HG03095 (cell line): Measurements from ENCODE around the gene CHRDL1.

Experiments used
- ATAC-seq: cut with Tn5 transposase; IDR thresholded peaks from one replicate; pipeline ENCODE4 v1.9.1; 2021; ENCODE audit warnings: moderate library complexity; ENCODE audit not compliant: unreplicated experiment

The CHRDL1 gene

GRCh38 chrX:110743679-110744340 lies 51.8 kb downstream of the CHRDL1 start:
- ATAC-seq = no peak

- ATAC-seq = no peak
Observed at GRCh38 chrX:110741213-110741796, 54.3 kb downstream of the CHRDL1 start.

GRCh38 chrX:110734894-110735541 lies 60.6 kb downstream of the CHRDL1 start:
- ATAC-seq = no peak

- no peak for ATAC-seq
Observed at GRCh38 chrX:110734271-110734670, 61.3 kb downstream of the CHRDL1 start.

- ATAC-seq = no peak
Observed at GRCh38 chrX:110733166-110733565, 62.5 kb downstream of the CHRDL1 start.

GRCh38 chrX:110732266-110732665 lies 63.4 kb downstream of the CHRDL1 start:
- no peak for ATAC-seq

- no peak for ATAC-seq
Observed at GRCh38 chrX:110723844-110724243, 71.8 kb downstream of the CHRDL1 start.

- no peak for ATAC-seq
Observed at GRCh38 chrX:110722135-110722534, 73.5 kb downstream of the CHRDL1 start.

GRCh38 chrX:110713666-110714065 lies 82.0 kb downstream of the CHRDL1 start:
- no peak for ATAC-seq

GRCh38 chrX:110706446-110706845 lies 89.2 kb downstream of the CHRDL1 start:
- ATAC-seq = no peak

GRCh38 chrX:110703641-110704040 lies 92.0 kb downstream of the CHRDL1 start:
- ATAC-seq = no peak

GRCh38 chrX:110699109-110699508 lies 96.5 kb downstream of the CHRDL1 start:
- peak; percentile 36 for ATAC-seq

- ATAC-seq = peak; percentile 62
Observed at GRCh38 chrX:110698696-110699095, 96.9 kb downstream of the CHRDL1 start.

GRCh38 chrX:110692866-110693265 lies 102.8 kb downstream of the CHRDL1 start:
- no peak for ATAC-seq

GRCh38 chrX:110691446-110691845 lies 104.2 kb downstream of the CHRDL1 start:
- no peak for ATAC-seq

GRCh38 chrX:110684653-110685052 lies 111.0 kb downstream of the CHRDL1 start:
- no peak for ATAC-seq

- no peak for ATAC-seq
Observed at GRCh38 chrX:110683925-110684324, 111.7 kb downstream of the CHRDL1 start.

GRCh38 chrX:110678591-110678990 lies 117.0 kb downstream of the CHRDL1 start:
- no peak for ATAC-seq

GRCh38 chrX:110675886-110676285 lies 119.7 kb downstream of the CHRDL1 start:
- ATAC-seq = no peak

- peak; percentile 90 for ATAC-seq
Observed at GRCh38 chrX:110671068-110671803, 124.4 kb downstream of the CHRDL1 start.

GRCh38 chrX:110669572-110669971 lies 126.0 kb downstream of the CHRDL1 start:
- no peak for ATAC-seq

GRCh38 chrX:110667706-110668105 lies 127.9 kb downstream of the CHRDL1 start:
- ATAC-seq = no peak
